Measurements from ENCODE around the gene ZDHHC4.
A peak's percentile ranks its signal among the peaks of the same experiment; 100 is the strongest.
"Not testable (repeated sequence)": the region's sequence is repeated elsewhere in the genome, so short reads cannot be mapped to it uniquely, and the experiment has no call there.

ZDHHC4 gene

GRCh38 chr7:6562106-6562505 is 15.1 kb upstream of the ZDHHC4 start:
- DNase-seq (ENCODE audit: low spot score): no peak

- DNase-seq (ENCODE audit: low spot score): no peak
Observed at GRCh38 chr7:6563936-6564770, 13.1 kb upstream of the ZDHHC4 start.

GRCh38 chr7:6565655-6566054 is 11.6 kb upstream of the ZDHHC4 start:
- no peak for DNase-seq (ENCODE audit: low spot score)

- DNase-seq (ENCODE audit: low spot score): no peak
Observed at GRCh38 chr7:6567886-6568285, 9.4 kb upstream of the ZDHHC4 start.

GRCh38 chr7:6571160-6571779 is 6.0 kb upstream of the ZDHHC4 start:
- no peak for DNase-seq (ENCODE audit: low spot score)

- DNase-seq (ENCODE audit: low spot score): no peak
Observed at GRCh38 chr7:6575281-6576023, 1.8 kb upstream of the ZDHHC4 start.

GRCh38 chr7:6576024-6576866 is 1.0 kb upstream of the ZDHHC4 start:
- DNase-seq (ENCODE audit: low spot score): no peak

- DNase-seq (ENCODE audit: low spot score): peak; percentile 19
Observed at GRCh38 chr7:6576867-6577368, 336 bp upstream of the ZDHHC4 start.

- peak; percentile 44 for DNase-seq (ENCODE audit: low spot score)
Observed at GRCh38 chr7:6578114-6579084, 1.1 kb downstream of the ZDHHC4 start.

- peak; percentile 48 for DNase-seq (ENCODE audit: low spot score)
Observed at GRCh38 chr7:6579446-6579845, 2.2 kb downstream of the ZDHHC4 start.

GRCh38 chr7:6585746-6586432 is 8.6 kb downstream of the ZDHHC4 start:
- DNase-seq (ENCODE audit: low spot score): not testable (repeated sequence)

- no peak for DNase-seq (ENCODE audit: low spot score)
Observed at GRCh38 chr7:6588566-6588965, 11.3 kb downstream of the ZDHHC4 start.

- DNase-seq (ENCODE audit: low spot score): no peak
Observed at GRCh38 chr7:6589151-6589828, 12.0 kb downstream of the ZDHHC4 start.

- DNase-seq (ENCODE audit: low spot score): peak; percentile 87
Observed at GRCh38 chr7:6589829-6590644, 12.8 kb downstream of the ZDHHC4 start, which contains the start of gene INTS15. INTS15 (plus strand) TSS chr7:6590021; CDS start chr7:6590284, 263 bp downstream.

GRCh38 chr7:6590645-6591110 is 13.4 kb downstream of the ZDHHC4 start:
- no peak for DNase-seq (ENCODE audit: low spot score)

GRCh38 chr7:6600093-6600492 is 22.8 kb downstream of the ZDHHC4 start:
- DNase-seq (ENCODE audit: low spot score): no peak

GRCh38 chr7:6604458-6604857 is 27.2 kb downstream of the ZDHHC4 start:
- DNase-seq (ENCODE audit: low spot score): no peak
